HepG2 (cell line): ENCODE measurements around the gene BMF. TPM values are rescaled to one million over a fixed set of nuclear protein-coding genes. Genes with fewer than 3 reads are reported as not detected.

Experiments used
- FOXO1 ChIP-seq: sonication (generic); formaldehyde crosslinking; IDR thresholded peaks from 2 replicates; pipeline ENCODE4 v1.4.0; 2020; ENCODE audit warnings: missing genetic modification reagents
- GLI4 ChIP-seq: sonication (generic); formaldehyde crosslinking; IDR thresholded peaks from 2 replicates; pipeline ENCODE4 v1.5.1; 2020; ENCODE audit warnings: missing genetic modification reagents, mild to moderate bottlenecking, moderate library complexity, borderline replicate concordance
- GZF1 ChIP-seq: sonication (generic); formaldehyde crosslinking; IDR thresholded peaks from 2 replicates; pipeline ENCODE4 v1.5.1; 2020; ENCODE audit warnings: mild to moderate bottlenecking, missing genetic modification reagents
- IKZF1 ChIP-seq: fragments of 450-650 bp; IDR thresholded peaks from 2 replicates; pipeline ENCODE4 v1.7.1; 2016
- KDM5A ChIP-seq: fragments of 200-600 bp; sonication (generic); IDR thresholded peaks from 2 replicates; pipeline ENCODE4 v1.7.0; 2018; ENCODE audit warnings: antibody characterized with exemption, mild to moderate bottlenecking, low read length, borderline replicate concordance
- MATR3 ChIP-seq: sonication (generic); formaldehyde crosslinking; IDR thresholded peaks from 2 replicates; pipeline ENCODE4 v1.4.0; 2020; ENCODE audit warnings: missing genetic modification reagents
- SNRNP70 ChIP-seq: fragments of 200-400 bp; formaldehyde crosslinking; IDR thresholded peaks from 2 replicates; pipeline ENCODE4 v1.6.1; 2017; ENCODE audit warnings: mild to moderate bottlenecking, low read depth, low read length, moderate library complexity
- SOX5 ChIP-seq: IDR thresholded peaks from 2 replicates; pipeline ENCODE4 v1.6.1; 2016; ENCODE audit warnings: borderline replicate concordance
- TBX2 ChIP-seq: sonication (generic); formaldehyde crosslinking; IDR thresholded peaks from 2 replicates; pipeline ENCODE4 v1.5.0; 2020; ENCODE audit warnings: missing genetic modification reagents, mild to moderate bottlenecking, borderline replicate concordance
- TCF12 ChIP-seq, 2 experiments: fragments of 450-650 bp in 1 of 2; sonication (generic) in 1 of 2; formaldehyde crosslinking in 1 of 2; IDR thresholded peaks; 2 replicates each; pipeline versions ENCODE4 v1.6.1 to v1.8.0; 2017 to 2022; ENCODE audit warnings: antibody characterized with exemption in 1 of 2, mild to moderate bottlenecking in 1 of 2, missing genetic modification reagents in 1 of 2, moderate library complexity in 1 of 2
- TCF7 ChIP-seq: sonication (generic); IDR thresholded peaks from 2 replicates; pipeline ENCODE4 v1.6.1; 2016; ENCODE audit warnings: antibody characterized with exemption, low read depth
- YY1 ChIP-seq: IDR thresholded peaks from 2 replicates; pipeline ENCODE4 v1.6.1; 2011; ENCODE audit warnings: low read length, low read depth, moderate library complexity, mild to moderate bottlenecking; ENCODE audit not compliant: insufficient read depth, insufficient replicate concordance
- ZNF235 ChIP-seq: sonication (generic); formaldehyde crosslinking; IDR thresholded peaks from 2 replicates; pipeline ENCODE4 v1.8.1; 2023; ENCODE audit warnings: mild to moderate bottlenecking, missing genetic modification reagents, borderline replicate concordance
- ZNF30 ChIP-seq: sonication (generic); formaldehyde crosslinking; IDR thresholded peaks from 2 replicates; pipeline ENCODE4 v1.5.0; 2020; ENCODE audit warnings: mild to moderate bottlenecking, missing genetic modification reagents
- ZNF501 ChIP-seq: sonication (generic); formaldehyde crosslinking; IDR thresholded peaks from 2 replicates; pipeline ENCODE4 v1.5.1; 2020; ENCODE audit warnings: mild to moderate bottlenecking, moderate library complexity, missing genetic modification reagents
- ZNF75D ChIP-seq: sonication (generic); formaldehyde crosslinking; IDR thresholded peaks from 2 replicates; pipeline ENCODE4 v1.8.1; 2023; ENCODE audit warnings: missing genetic modification reagents, mild to moderate bottlenecking, borderline replicate concordance
- ZUFSP ChIP-seq: sonication (generic); formaldehyde crosslinking; IDR thresholded peaks from 2 replicates; pipeline ENCODE4 v1.9.0; 2021; ENCODE audit warnings: missing genetic modification reagents, mild to moderate bottlenecking, borderline replicate concordance
- polyA plus RNA-seq, 8 experiments: library from polyadenylated mRNA; depleted of rRNA in 3 of 8; stranded (reverse) in 7 of 8; unstranded in 1 of 8; fragments of >200 nt; fragmentation: Illumina TruSeq in 4 of 8; extraction: Trizol in 4 of 8; gene quantifications; 2 replicates each; pipeline versions ENCODE4 v1.2.1 to v1.2.3, GENCODE V29; 2011 to 2016; ENCODE audit warnings: low read depth in 4 of 8, missing spikeins in 1 of 8, mixed read lengths in 1 of 8; ENCODE audit not compliant: insufficient read depth in 1 of 8
- total RNA-seq, 5 experiments: library from RNA; depleted of rRNA; stranded (reverse); fragments of >200 nt; fragmentation: Illumina TruSeq; extraction: Trizol; gene quantifications; 2 replicates each; pipeline ENCODE4 v1.2.3, GENCODE V29; 2016; ENCODE audit warnings: low read depth in 1 of 5
- TF ChIP-seq, protein P1 (sequence below): sonication (generic); formaldehyde crosslinking; conservative IDR thresholded peaks from 2 replicates; pipeline ENCODE4 v1.4.0; 2020; ENCODE audit warnings: missing genetic modification reagents
- TF ChIP-seq, protein P2 (sequence below): sonication (generic); formaldehyde crosslinking; IDR thresholded peaks from 2 replicates; pipeline ENCODE4 v1.8.1; 2022; ENCODE audit warnings: low read depth, mild to moderate bottlenecking, missing genetic modification reagents
- TF ChIP-seq, protein P3 (sequence below): sonication (generic); formaldehyde crosslinking; IDR thresholded peaks from 2 replicates; pipeline ENCODE4 v1.8.1; 2023; ENCODE audit warnings: mild to moderate bottlenecking, inconsistent platforms, moderate library complexity, missing genetic modification reagents, borderline replicate concordance
- TF ChIP-seq, protein P4 (sequence below): sonication (generic); formaldehyde crosslinking; IDR thresholded peaks from 2 replicates; pipeline ENCODE4 v1.4.0; 2020; ENCODE audit warnings: missing genetic modification reagents, borderline replicate concordance

The BMF gene
- total and polyA plus RNA-seq, 2 of the 13 experiments (the other 11 are each of a cell fraction or from before 2014, with no cell fraction given), result 8.7 to 15.9 TPM

- TF ChIP-seq, protein P1, sequence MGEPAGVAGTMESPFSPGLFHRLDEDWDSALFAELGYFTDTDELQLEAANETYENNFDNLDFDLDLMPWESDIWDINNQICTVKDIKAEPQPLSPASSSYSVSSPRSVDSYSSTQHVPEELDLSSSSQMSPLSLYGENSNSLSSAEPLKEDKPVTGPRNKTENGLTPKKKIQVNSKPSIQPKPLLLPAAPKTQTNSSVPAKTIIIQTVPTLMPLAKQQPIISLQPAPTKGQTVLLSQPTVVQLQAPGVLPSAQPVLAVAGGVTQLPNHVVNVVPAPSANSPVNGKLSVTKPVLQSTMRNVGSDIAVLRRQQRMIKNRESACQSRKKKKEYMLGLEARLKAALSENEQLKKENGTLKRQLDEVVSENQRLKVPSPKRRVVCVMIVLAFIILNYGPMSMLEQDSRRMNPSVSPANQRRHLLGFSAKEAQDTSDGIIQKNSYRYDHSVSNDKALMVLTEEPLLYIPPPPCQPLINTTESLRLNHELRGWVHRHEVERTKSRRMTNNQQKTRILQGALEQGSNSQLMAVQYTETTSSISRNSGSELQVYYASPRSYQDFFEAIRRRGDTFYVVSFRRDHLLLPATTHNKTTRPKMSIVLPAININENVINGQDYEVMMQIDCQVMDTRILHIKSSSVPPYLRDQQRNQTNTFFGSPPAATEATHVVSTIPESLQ (CRISPR knock-in tag), result 0 out of 2 replicates have a peak, but pooled peaks have one; percentile 44
- TF ChIP-seq, protein P2, sequence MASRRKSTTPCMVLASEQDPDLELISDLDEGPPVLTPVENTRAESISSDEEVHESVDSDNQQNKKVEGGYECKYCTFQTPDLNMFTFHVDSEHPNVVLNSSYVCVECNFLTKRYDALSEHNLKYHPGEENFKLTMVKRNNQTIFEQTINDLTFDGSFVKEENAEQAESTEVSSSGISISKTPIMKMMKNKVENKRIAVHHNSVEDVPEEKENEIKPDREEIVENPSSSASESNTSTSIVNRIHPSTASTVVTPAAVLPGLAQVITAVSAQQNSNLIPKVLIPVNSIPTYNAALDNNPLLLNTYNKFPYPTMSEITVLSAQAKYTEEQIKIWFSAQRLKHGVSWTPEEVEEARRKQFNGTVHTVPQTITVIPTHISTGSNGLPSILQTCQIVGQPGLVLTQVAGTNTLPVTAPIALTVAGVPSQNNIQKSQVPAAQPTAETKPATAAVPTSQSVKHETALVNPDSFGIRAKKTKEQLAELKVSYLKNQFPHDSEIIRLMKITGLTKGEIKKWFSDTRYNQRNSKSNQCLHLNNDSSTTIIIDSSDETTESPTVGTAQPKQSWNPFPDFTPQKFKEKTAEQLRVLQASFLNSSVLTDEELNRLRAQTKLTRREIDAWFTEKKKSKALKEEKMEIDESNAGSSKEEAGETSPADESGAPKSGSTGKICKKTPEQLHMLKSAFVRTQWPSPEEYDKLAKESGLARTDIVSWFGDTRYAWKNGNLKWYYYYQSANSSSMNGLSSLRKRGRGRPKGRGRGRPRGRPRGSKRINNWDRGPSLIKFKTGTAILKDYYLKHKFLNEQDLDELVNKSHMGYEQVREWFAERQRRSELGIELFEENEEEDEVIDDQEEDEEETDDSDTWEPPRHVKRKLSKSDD, result no peak
- TF ChIP-seq GLI4 (CRISPR knock-in tag) (no peak), TBX2 (CRISPR knock-in tag) (peak; percentile 90), KDM5A (no peak), ZNF235 (CRISPR knock-in tag) (no peak), GZF1 (CRISPR knock-in tag) (no peak), SNRNP70 (no peak), ZUFSP (CRISPR knock-in tag) (no peak), TCF7 (peak; percentile 65), ZNF30 (CRISPR knock-in tag) (no peak), MATR3 (no peak), YY1 (peak; percentile 37), FOXO1 (peak; percentile 97), ZNF75D (CRISPR knock-in tag) (no peak), IKZF1 (no peak), SOX5 (CRISPR knock-in tag) (peak; percentile 77; the same call in 1 of the 2 replicates), TCF12 (IDR thresholded peaks at IDR 0.05) (no peak), TCF12 (CRISPR knock-in tag; IDR thresholded peaks at IDR 0.05) (no peak), ZNF501 (CRISPR knock-in tag) (peak; percentile 68; the same call in 1 of the 2 replicates)
- TF ChIP-seq, protein P3, sequence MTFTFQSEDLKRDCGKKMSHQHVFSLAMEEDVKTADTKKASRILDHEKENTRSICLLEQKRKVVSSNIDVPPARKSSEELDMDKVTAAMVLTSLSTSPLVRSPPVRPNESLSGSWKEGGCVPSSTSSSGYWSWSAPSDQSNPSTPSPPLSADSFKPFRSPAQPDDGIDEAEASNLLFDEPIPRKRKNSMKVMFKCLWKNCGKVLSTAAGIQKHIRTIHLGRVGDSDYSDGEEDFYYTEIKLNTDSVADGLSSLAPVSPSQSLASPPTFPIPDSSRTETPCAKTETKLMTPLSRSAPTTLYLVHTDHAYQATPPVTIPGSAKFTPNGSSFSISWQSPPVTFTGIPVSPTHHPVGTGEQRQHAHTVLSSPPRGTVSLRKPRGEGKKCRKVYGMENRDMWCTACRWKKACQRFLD (CRISPR knock-in tag), result no peak
- TF ChIP-seq, protein P4, sequence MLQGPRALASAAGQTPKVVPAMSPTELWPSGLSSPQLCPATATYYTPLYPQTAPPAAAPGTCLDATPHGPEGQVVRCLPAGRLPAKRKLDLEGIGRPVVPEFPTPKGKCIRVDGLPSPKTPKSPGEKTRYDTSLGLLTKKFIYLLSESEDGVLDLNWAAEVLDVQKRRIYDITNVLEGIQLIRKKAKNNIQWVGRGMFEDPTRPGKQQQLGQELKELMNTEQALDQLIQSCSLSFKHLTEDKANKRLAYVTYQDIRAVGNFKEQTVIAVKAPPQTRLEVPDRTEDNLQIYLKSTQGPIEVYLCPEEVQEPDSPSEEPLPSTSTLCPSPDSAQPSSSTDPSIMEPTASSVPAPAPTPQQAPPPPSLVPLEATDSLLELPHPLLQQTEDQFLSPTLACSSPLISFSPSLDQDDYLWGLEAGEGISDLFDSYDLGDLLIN (CRISPR knock-in tag), result no peak
Measured at GRCh38 chr15:40081691-40082194, 26.9 kb downstream of the BMF start (continued).
